Natural killer cell (primary cell): ENCODE results near the gene CTRB1. TPM values are rescaled to one million over a fixed set of nuclear protein-coding genes. Genes with fewer than 3 reads are reported as not detected.
"Not testable (repeated sequence)": the region's sequence is repeated elsewhere in the genome, so short reads cannot be mapped to it uniquely, and the experiment has no call there.

ENCODE experiments used
- ATAC-seq, 3 donors: fragments of 150-1000 bp in 2 of 3; fragments of 200-7000 bp in 1 of 3; cut with Tn5 transposase; 1 replicate in 1 of 3; 2 replicates in 2 of 3; pipeline ENCODE4 v1.10.0; 2021; ENCODE audit warnings: mild to moderate bottlenecking in 2 of 3, moderate library complexity in 2 of 3
- DNase-seq, 2 donors: peaks; one replicate each; pipeline versions ENCODE4 v3.0.0 to v3.0.0-alpha.2; 2013 to 2021; ENCODE audit warnings: mixed read lengths in 1 of 2
- H3K27ac ChIP-seq: one replicate; pipeline ENCODE4 v1.5.1; 2013; ENCODE audit warnings: mild to moderate bottlenecking, low read length
- H3K27me3 ChIP-seq: one replicate; pipeline ENCODE4 v1.6.1; 2013; ENCODE audit warnings: low read length; ENCODE audit not compliant: control insufficient read depth, insufficient read depth
- H3K36me3 ChIP-seq: one replicate; pipeline ENCODE4 v1.6.1; 2013; ENCODE audit warnings: low read length; ENCODE audit not compliant: control insufficient read depth, insufficient read depth
- H3K4me1 ChIP-seq: one replicate; pipeline ENCODE4 v1.6.1; 2013; ENCODE audit warnings: low read length; ENCODE audit not compliant: control insufficient read depth, insufficient read depth
- H3K4me3 ChIP-seq: one replicate; pipeline ENCODE4 v1.5.1; 2013; ENCODE audit warnings: low read length
- H3K9me3 ChIP-seq: one replicate; pipeline ENCODE4 v1.6.1; 2013; ENCODE audit warnings: low read length; ENCODE audit not compliant: control insufficient read depth, insufficient read depth
- H3K27ac Mint-ChIP-seq, 2 donors: one replicate each; pipeline ENCODE4 v1.8.0; 2022; ENCODE audit warnings: mild to moderate bottlenecking in 2 of 2, mixed read lengths in 2 of 2, moderate library complexity in 1 of 2
- H3K27me3 Mint-ChIP-seq, 2 donors: one replicate each; pipeline ENCODE4 v1.8.0; 2022; ENCODE audit warnings: low read depth in 2 of 2, mixed read lengths in 2 of 2
- H3K36me3 Mint-ChIP-seq: one replicate; pipeline ENCODE4 v1.8.0; 2022; ENCODE audit warnings: mixed read lengths
- H3K4me1 Mint-ChIP-seq, 2 donors: one replicate each; pipeline ENCODE4 v1.8.0; 2022; ENCODE audit warnings: mixed read lengths in 2 of 2
- H3K4me3 Mint-ChIP-seq: one replicate; pipeline ENCODE4 v1.8.0; 2022; ENCODE audit warnings: mild to moderate bottlenecking, moderate library complexity, mixed read lengths
- H3K9me3 Mint-ChIP-seq, 2 donors: one replicate each; pipeline ENCODE4 v1.8.0; 2022; ENCODE audit warnings: mixed read lengths in 2 of 2
- CTCF ChIP-seq: fragments of 200-600 bp; IDR thresholded peaks from one replicate; pipeline ENCODE4 v1.8.0; 2022; ENCODE audit warnings: antibody characterized with exemption
- WGBS: methylation state at CpG from one replicate; pipeline ENCODE4 v1.1.7; 2013; ENCODE audit warnings: missing lambda C conversion rate; ENCODE audit not compliant: insufficient coverage; 5-methylcytosine and 5-hydroxymethylcytosine counted together
- intact Hi-C: fragments of 100-400 bp; cut with micrococcal nuclease; formaldehyde crosslinking; loops from one replicate; pipeline ENCODE4 v1.14.2; 2022
- total RNA-seq, 4 donors: library from RNA; stranded (reverse); fragments of 120-200 nt in 1 of 4; gene quantifications; one replicate each; pipeline versions ENCODE4 v1.2.3 to v1.2.4, GENCODE V29; 2013 to 2022

The CTRB1 gene
- total RNA-seq, 3 donors from 2014 or later (not counting 1 experiment from before 2014, with no cell fraction given) = not detected

GRCh38 chr16:75208242-75208825 is 10.5 kb upstream of the CTRB1 start:
- Mint-ChIP-seq H3K27ac (no peak overlapping the region), H3K4me1 (no peaks in the 10 kb centered on the region), H3K9me3 (no peaks in the 10 kb centered on the region), H3K36me3 (no peaks in the 10 kb centered on the region), H3K4me3 (no peak overlapping the region), H3K27me3 (peaks cover 2 to 6% of the 10 kb centered on the region in 2 donors)
- WGBS = 77% methylated on average over 11 of the region's 13 CpGs
- no peaks in the 10 kb centered on the region for H3K27me3 ChIP-seq
- H3K4me3 ChIP-seq = no peak overlapping the region
- H3K4me1 ChIP-seq = no peaks in the 10 kb centered on the region
- TF ChIP-seq CTCF = no peak
- DNase-seq (no peak), ATAC-seq (no peak)
- H3K9me3 ChIP-seq = no peaks in the 10 kb centered on the region
- H3K27ac ChIP-seq = no peak overlapping the region
- intact Hi-C loops = no loop called here
- H3K36me3 ChIP-seq = no peaks in the 10 kb centered on the region

- H3K9me3 Mint-ChIP-seq = no peaks in the 10 kb centered on the region
These were observed 9.8 kb upstream of the CTRB1 start for GRCh38 chr16:75208861-75209505.

GRCh38 chr16:75209514-75209913 is 9.3 kb upstream of the CTRB1 start:
- H3K4me3 Mint-ChIP-seq, DNase-seq, H3K27me3 Mint-ChIP-seq, H3K36me3 ChIP-seq, H3K9me3 ChIP-seq, H3K36me3 Mint-ChIP-seq, H3K27me3 ChIP-seq, H3K4me3 ChIP-seq, intact Hi-C loops, H3K9me3 Mint-ChIP-seq, H3K27ac Mint-ChIP-seq, H3K4me1 Mint-ChIP-seq, ATAC-seq, H3K4me1 ChIP-seq, H3K27ac ChIP-seq: not testable (repeated sequence)
- 66% methylated on average over 4 of the region's 7 CpGs for WGBS

More at GRCh38 chr16:75208861-75209505, 9.8 kb upstream of the CTRB1 start:
- DNase-seq (no peak), ATAC-seq (peak in 1 of 3 donors; percentile 4)
- no peaks in the 10 kb centered on the region for H3K27me3 ChIP-seq
- peaks cover 2 to 6% of the 10 kb centered on the region in 2 donors for H3K27me3 Mint-ChIP-seq
- H3K4me1 ChIP-seq = no peaks in the 10 kb centered on the region
- H3K4me1 Mint-ChIP-seq = no peaks in the 10 kb centered on the region
- no peaks in the 10 kb centered on the region for H3K9me3 ChIP-seq
- H3K4me3 Mint-ChIP-seq = no peak overlapping the region
- WGBS = 85% methylated on average over 27 of the region's 27 CpGs
- TF ChIP-seq CTCF = no peak
- no peak overlapping the region for H3K27ac Mint-ChIP-seq
- H3K36me3 Mint-ChIP-seq = no peaks in the 10 kb centered on the region
- intact Hi-C loops = no loop called here
- no peaks in the 10 kb centered on the region for H3K36me3 ChIP-seq
- no peak overlapping the region for H3K4me3 ChIP-seq
- H3K27ac ChIP-seq = no peak overlapping the region

- H3K36me3 ChIP-seq = no peaks in the 10 kb centered on the region
- intact Hi-C loops = no loop called here
- H3K27ac Mint-ChIP-seq = no peak overlapping the region
- no peak overlapping the region for H3K4me3 ChIP-seq
- no peaks in the 10 kb centered on the region for H3K36me3 Mint-ChIP-seq
- ATAC-seq = no peak
- WGBS = 93% methylated on average over 4 of the region's 5 CpGs
- no peak overlapping the region for H3K27ac ChIP-seq
- H3K4me1 Mint-ChIP-seq = no peaks in the 10 kb centered on the region
- no peaks in the 10 kb centered on the region for H3K4me1 ChIP-seq
- H3K27me3 ChIP-seq = no peaks in the 10 kb centered on the region
- no peaks in the 10 kb centered on the region for H3K9me3 ChIP-seq
- no peak for TF ChIP-seq CTCF
- no peaks in the 10 kb centered on the region for H3K9me3 Mint-ChIP-seq
- peaks cover 2 to 6% of the 10 kb centered on the region in 2 donors for H3K27me3 Mint-ChIP-seq
- no peak for DNase-seq
- no peak overlapping the region for H3K4me3 Mint-ChIP-seq
These were observed 8.8 kb upstream of the CTRB1 start for GRCh38 chr16:75209944-75210343.

- H3K27me3 Mint-ChIP-seq, H3K4me1 Mint-ChIP-seq, H3K27ac ChIP-seq, H3K27ac Mint-ChIP-seq, H3K4me1 ChIP-seq, H3K36me3 Mint-ChIP-seq, DNase-seq, H3K9me3 Mint-ChIP-seq, intact Hi-C loops, H3K9me3 ChIP-seq, H3K36me3 ChIP-seq, H3K4me3 ChIP-seq, H3K27me3 ChIP-seq, H3K4me3 Mint-ChIP-seq, ATAC-seq: not testable (repeated sequence)
- 84% methylated on average over 10 of the region's 10 CpGs for WGBS
These were observed 7.5 kb upstream of the CTRB1 start for GRCh38 chr16:75211286-75211685.
